Stimulated activated CD8-positive, alpha-beta memory T cell treated with anti-CD3 and anti-CD28 coated beads, Interleukin-2, amount 100 ng/mL, for 48 hours (primary cell): ENCODE data around the gene TMUB1.
A peak's percentile ranks its signal among the peaks of the same experiment; 100 is the strongest.

Source experiments
- DNase-seq, 2 donors: peaks; one replicate each; pipeline ENCODE4 v3.0.0-alpha.2; 2020; ENCODE audit warnings: low read depth in 2 of 2

The TMUB1 gene

GRCh38 chr7:151068069-151068773, 15.1 kb downstream of the TMUB1 start:
- DNase-seq = no peak

- DNase-seq = no peak
Observed at GRCh38 chr7:151066273-151066974, 16.9 kb downstream of the TMUB1 start.

GRCh38 chr7:151065516-151065915, 17.8 kb downstream of the TMUB1 start:
- no peak for DNase-seq

DNA sequence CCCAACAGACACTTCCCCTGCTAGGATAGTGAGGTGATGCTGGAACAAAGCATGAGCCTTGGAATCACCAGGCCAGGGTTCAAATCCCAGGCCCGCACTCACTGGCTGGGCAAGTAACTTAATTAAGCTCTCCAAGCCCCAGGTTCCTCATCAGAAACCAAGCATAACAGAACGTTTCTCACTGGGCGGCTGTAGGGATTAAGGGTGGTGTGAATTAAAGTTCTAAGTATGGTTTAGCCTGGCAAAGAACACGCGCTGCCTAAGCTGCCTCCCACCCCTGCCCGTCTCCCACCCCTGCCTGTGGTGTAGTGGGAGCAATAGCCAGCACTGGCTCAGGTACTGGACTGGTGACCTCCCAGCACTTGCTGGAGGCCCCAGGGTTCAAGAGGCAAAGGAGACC, 18.3 kb downstream of the TMUB1 start:
- no peak for DNase-seq

GRCh38 chr7:151064454-151064853, 18.8 kb downstream of the TMUB1 start:
- no peak for DNase-seq

- DNase-seq = no peak
Observed at GRCh38 chr7:151063212-151063561, 20.1 kb downstream of the TMUB1 start.

DNA sequence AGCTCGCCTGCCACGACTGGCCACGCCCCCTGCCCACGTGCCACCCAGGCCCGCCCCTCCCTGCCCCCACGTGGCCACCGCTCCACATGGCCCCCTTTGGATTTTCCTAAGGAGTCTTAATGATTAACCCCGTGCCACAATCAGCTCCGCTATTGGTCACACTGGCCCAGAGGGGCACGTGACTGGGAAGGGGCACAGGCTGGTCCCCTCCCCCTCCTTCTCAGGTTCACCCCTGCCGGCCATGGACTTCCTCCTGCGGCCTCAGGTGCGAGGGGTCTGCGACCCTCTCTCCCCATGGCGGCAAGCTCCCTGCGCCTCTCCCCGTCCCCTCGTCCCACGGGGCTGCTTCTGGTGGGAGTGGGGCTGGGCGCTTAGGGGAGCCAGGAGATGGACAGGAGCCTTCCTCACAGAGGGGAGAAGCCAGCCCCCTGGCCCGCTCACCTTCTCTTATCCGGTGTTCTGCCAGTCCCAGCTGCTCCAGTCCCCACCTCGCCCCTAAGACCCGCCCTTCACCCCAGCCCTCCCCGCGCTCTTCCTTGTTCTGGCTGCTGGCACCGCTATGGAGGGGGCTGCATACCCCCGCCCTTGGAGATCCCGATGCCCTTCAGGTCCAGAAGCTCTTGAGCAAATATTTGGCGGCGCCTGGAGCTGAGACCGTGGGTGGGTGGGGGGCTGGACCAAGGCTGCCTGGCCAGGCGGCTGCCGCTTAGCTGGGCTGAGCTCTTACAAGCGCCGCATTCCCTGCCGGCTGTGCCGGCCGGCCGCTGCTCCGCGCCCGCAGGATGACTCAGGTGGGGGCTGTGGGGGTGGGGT, 20.7 kb downstream of the TMUB1 start:
- no peak for DNase-seq

GRCh38 chr7:151062111-151062398, 21.2 kb downstream of the TMUB1 start:
- DNase-seq = no peak

DNA sequence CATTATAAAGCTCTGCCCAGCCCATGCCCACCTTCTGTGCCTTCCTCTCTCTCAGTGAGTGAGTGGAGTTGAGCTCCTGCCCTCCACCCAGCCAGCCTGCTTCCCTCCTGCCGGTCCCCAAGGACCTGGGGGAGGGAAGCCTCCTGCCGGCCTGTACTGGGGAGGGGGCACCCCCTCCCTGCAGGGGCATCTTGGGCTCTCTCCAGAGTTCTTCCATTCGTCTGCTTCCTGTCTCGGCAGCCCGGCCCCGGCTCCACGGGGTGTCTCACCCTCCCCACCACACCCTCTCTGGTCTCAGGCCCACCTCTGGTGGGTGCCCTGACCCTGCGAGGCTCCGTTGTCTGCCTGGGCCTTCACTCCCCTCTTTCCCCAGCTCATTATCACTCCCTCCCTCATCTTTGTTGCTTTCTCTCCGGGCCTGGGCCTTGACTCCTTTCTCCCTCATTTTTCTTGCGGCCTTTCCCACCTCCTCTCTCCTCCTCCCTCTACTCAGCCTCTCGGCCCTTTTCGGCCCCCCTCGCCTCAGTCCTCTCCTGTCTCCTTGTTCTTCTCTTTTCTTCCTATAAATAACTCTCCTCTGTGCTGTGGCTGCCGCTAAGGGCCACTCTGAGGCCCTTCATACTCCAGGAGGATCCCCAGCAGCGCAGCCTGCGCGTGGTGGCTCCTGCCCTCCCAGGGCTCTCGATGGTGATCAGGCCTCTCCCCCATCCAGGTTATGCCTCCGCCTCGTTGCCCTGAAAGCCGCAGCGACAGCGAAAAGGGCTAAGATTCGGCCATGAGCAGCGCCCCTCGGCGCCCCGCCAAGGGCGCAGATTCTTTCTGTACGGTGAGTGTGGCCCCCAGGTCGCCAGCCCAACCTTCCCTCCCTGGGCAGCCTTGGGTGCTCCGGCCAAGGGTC, 21.8 kb downstream of the TMUB1 start:
- no peak for DNase-seq

GRCh38 chr7:151060416-151061212, 22.7 kb downstream of the TMUB1 start:
- DNase-seq = no peak

- no peak for DNase-seq
Observed at GRCh38 chr7:151060113-151060415, 23.2 kb downstream of the TMUB1 start.

GRCh38 chr7:151059367-151060112, 23.8 kb downstream of the TMUB1 start, which contains the start of gene SLC4A2:
TSS of gene SLC4A2 (plus strand) at chr7:151059589. CDS start at chr7:151061988, 2,399 bp downstream.
- DNase-seq = peak; percentile 55 to 69

GRCh38 chr7:151058781-151059366, 24.4 kb downstream of the TMUB1 start:
- DNase-seq = no peak

DNA sequence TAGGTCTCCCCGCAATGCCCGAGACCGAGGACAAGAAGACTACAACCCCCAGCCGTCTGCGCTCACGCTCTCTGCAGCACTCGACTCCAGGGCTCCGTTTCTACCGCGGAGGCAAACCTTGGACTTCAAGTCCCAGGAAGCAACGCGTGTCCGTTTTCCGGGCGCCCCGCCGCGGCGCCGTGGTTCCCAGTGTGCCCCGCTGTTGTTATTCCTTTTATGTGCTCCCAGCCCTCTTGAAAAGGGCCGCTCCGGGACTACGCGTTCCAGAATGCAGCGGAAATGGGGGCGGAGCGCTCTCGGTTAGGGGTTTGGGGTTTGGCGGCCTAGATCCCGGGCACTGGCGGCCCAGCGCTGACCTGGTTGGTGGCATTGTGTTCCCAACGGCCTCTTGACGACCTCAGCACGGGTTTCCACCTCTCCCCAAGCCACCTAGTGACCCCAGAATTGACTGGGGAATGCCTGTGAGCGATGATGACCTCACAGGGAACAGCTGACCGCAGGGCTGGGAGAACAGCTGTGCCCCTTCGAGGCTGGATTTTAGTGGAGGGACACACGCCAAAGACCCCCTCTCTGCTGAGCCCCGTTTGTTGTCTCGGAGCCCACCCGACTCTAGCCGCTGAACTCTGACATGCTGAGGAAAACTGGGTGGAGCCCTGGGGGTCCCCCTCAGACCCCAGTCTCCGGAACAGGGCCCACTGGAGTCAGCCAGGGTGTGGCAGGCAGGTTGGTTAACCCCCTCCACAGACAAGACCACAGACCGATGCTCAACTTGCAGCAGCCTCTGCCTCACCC, 25.1 kb downstream of the TMUB1 start:
- DNase-seq = peak; percentile 93 to 96

DNA sequence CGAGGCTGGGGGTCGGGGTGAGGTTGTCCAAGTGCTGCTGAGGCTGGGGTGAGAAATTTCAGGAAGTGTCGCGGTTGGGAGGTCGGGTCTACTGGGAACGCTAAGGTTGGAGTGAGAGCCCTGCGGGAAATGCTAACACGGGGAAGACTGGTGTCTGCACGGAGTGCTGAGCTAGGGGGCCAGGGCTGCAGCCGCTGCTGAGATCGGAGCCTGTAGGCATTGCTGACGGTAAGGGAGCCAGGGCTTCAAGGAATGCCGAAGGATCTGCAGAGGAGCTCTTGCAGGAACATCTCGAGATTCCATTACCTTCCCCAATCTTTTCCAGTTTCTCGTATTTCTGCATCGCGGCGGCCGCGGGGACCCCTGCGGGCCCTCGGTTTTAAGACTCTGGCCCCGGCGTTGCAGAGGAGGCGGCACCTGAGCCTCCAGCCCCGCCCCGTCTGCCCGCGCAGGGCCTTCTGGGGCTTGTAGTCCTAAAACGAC, 25.7 kb downstream of the TMUB1 start, which contains the start of gene CDK5:
Gene CDK5, minus strand, starts transcription at position 392 of the 483 bp plus-strand sequence. Its CDS starts 49 bp downstream, at position 343.
- no peak for DNase-seq

DNA sequence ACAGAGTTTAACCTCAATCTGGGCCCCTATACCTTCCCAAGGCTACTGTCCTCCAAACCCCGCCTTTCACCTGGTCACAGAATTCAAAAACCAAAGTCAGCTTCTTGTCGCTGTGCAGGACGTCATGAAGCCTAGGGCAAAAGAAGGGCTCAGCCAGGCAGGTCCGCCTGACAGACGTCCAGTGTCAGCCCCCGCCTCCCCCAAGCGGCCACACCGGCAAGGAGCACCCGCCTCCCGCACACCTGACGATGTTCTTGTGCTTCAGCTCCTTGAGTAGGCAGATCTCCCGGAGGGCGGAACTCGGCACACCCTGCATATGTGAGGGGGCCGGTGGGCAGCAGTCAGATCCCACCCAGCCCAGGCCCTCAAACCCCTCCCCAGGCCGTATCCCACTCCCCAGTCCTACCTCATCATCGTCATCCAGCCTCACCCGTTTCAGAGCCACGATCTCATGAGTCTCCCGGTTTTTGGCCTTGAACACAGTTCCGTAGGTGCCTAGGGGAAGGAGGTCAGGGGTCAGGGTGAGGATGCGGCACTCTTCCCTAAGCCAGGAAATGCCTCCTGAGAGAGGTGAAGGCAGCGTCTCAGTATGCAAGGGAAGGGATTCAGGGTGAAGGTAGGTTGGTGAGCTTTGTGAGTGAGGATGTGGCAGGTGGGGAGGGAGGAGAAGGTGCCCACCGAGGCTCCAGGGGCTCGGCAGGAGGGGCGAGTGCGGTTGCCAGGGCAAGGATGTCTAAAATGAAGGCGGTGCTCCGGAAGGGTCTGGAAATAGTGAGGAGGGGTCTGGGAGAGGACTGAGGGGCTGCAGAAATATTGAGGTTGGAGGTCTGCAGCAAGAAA, 26.4 kb downstream of the TMUB1 start:
- DNase-seq = no peak

DNA sequence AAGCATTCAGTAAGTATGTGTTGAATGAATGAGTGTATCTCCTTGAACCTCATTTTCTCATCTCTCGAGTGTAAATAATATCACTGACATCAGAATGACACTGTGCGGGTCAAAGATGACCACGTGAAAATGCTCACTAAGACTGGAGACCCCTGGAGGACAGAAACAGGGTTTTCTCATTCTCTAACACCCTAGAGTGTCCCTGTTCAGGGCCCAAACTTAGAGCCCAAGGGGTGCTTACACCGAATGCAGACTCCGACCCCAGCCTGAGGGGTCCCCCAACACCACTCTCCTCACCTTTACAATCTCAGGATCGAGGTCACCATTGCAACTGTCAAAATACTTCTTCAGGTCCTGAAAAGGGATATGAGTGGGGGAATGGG, 27.0 kb downstream of the TMUB1 start:
- no peak for DNase-seq

GRCh38 chr7:151053751-151054150, 29.5 kb downstream of the TMUB1 start:
- no peak for DNase-seq
